Measurements from ENCODE around the gene ST6GALNAC1.

GRCh38 chr17:76575570-76575969, 68.0 kb downstream of the ST6GALNAC1 start:
- TF ChIP-seq, protein P1, sequence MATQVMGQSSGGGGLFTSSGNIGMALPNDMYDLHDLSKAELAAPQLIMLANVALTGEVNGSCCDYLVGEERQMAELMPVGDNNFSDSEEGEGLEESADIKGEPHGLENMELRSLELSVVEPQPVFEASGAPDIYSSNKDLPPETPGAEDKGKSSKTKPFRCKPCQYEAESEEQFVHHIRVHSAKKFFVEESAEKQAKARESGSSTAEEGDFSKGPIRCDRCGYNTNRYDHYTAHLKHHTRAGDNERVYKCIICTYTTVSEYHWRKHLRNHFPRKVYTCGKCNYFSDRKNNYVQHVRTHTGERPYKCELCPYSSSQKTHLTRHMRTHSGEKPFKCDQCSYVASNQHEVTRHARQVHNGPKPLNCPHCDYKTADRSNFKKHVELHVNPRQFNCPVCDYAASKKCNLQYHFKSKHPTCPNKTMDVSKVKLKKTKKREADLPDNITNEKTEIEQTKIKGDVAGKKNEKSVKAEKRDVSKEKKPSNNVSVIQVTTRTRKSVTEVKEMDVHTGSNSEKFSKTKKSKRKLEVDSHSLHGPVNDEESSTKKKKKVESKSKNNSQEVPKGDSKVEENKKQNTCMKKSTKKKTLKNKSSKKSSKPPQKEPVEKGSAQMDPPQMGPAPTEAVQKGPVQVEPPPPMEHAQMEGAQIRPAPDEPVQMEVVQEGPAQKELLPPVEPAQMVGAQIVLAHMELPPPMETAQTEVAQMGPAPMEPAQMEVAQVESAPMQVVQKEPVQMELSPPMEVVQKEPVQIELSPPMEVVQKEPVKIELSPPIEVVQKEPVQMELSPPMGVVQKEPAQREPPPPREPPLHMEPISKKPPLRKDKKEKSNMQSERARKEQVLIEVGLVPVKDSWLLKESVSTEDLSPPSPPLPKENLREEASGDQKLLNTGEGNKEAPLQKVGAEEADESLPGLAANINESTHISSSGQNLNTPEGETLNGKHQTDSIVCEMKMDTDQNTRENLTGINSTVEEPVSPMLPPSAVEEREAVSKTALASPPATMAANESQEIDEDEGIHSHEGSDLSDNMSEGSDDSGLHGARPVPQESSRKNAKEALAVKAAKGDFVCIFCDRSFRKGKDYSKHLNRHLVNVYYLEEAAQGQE (IDR thresholded peaks at IDR 0.05) = no peak
- no peak for TF ChIP-seq GABPA (IDR thresholded peaks at IDR 0.05 in 1 of 2, conservative IDR thresholded peaks at IDR 0.05 in 1 of 2)
- TF ChIP-seq TAF1 (conservative IDR thresholded peaks at IDR 0.05) = no peak
- no peak for TF ChIP-seq CTCF (IDR thresholded peaks at IDR 0.05; ENCODE audit: low read depth, low read length, missing input control)
- TF ChIP-seq HNF4A (conservative IDR thresholded peaks at IDR 0.05) = no peak
- TF ChIP-seq, protein P2, sequence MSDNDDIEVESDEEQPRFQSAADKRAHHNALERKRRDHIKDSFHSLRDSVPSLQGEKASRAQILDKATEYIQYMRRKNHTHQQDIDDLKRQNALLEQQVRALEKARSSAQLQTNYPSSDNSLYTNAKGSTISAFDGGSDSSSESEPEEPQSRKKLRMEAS (IDR thresholded peaks at IDR 0.05) = no peak
- TF ChIP-seq NR2F2 (IDR thresholded peaks at IDR 0.05) = no peak
- TF ChIP-seq JUND (IDR thresholded peaks at IDR 0.05) = no peak
- TF ChIP-seq, protein P3, sequence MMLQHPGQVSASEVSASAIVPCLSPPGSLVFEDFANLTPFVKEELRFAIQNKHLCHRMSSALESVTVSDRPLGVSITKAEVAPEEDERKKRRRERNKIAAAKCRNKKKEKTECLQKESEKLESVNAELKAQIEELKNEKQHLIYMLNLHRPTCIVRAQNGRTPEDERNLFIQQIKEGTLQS (IDR thresholded peaks at IDR 0.05) = no peak
- TF ChIP-seq RAD21 (IDR thresholded peaks at IDR 0.05) = no peak
- no peak for TF ChIP-seq SP1 (IDR thresholded peaks at IDR 0.05)
